ENCODE data around the gene PDCL2. TPM values are rescaled to one million over a fixed set of nuclear protein-coding genes. Genes with fewer than 3 reads are reported as not detected.

Gene PDCL2
- total and polyA plus RNA-seq, 2 of the 13 experiments (the other 11 are each of a cell fraction or from before 2014, with no cell fraction given): not detected

DNA sequence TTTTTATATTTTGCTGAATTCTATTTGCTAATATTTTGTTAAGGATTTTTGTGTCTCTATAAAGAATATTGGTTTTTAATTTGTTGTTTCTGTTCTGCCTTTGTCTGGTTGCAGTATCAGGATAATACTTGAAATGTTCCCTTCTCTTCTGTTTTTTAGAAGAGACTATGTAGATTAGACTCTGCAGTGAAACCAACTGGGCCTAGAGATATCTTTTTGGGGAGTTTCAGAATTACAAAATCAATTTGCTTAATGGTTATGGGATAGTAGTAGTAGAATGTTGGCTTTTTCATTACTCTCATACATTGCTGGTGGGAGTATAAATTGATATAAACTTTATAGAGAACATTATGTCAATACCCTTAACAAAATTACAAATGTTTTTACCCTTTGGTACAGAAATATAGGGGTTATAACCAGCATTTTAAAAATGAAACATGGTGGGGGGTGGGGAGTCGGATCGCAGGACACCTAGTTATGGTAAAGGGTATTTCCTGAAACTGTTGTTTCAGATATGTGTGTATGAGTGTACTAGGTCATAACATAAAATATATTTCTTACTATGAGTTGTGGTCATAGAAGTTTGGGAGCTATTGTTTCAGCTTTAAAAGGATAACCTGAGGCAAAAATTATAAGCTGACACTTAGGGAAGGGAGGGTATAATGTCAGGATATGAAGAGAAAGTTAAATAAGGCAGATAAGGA lies 74.4 kb downstream of the PDCL2 start:
- in situ Hi-C loops (cut with HindIII; ENCODE audit: extremely low pct_ligation_motif_present, low pct_unique_long_range_greater_than_20kb): no loop called here
- intact Hi-C loops (cut with micrococcal nuclease; ENCODE audit: unreplicated experiment): no loop called here
- CTCF ChIA-PET (ENCODE audit: low intra/inter-chr PET ratio, low total read pairs): no interaction called here
- BruUV-seq (replicated peaks): no TSS peak
- H4K20me1 ChIP-seq (ENCODE audit: insufficient read depth, low read length): peaks cover 2% of the 10 kb centered on the region; the same call in 1 of the 2 replicates
- DNase-seq (ENCODE audit: low spot score): no peak
- H2AFZ ChIP-seq (ENCODE audit: low read length): no peak overlapping the region
- POLR2A ChIA-PET: no interaction called here
- H3K36me3 ChIP-seq (replicated peaks in 1 of 2; ENCODE audit: control insufficient read depth in 1 of 2, insufficient read depth in 2 of 2, low read length in 2 of 2): no peaks in the 10 kb centered on the region
- H3K4me2 ChIP-seq (ENCODE audit: low read depth, low read length): no peak overlapping the region
- no peak overlapping the region for H3K4me3 ChIP-seq (replicated peaks in 1 of 3; ENCODE audit: insufficient read depth in 1 of 3, low read depth in 2 of 3, low read length in 3 of 3)
- no peak for TF ChIP-seq CHCHD3 (CRISPR knock-in tag; IDR thresholded peaks at IDR 0.05)
- no peak overlapping the region for H3K27ac ChIP-seq (ENCODE audit: extremely low read length, insufficient read depth, low read length)
- H3K9ac ChIP-seq (ENCODE audit: insufficient read depth, low read depth, low read length): no peak overlapping the region
- no peak for ATAC-seq
- no peak for FAIRE-seq
- peaks cover 9% of the 10 kb centered on the region for H3K79me2 ChIP-seq (ENCODE audit: insufficient read depth, low read length)
- no peaks in the 10 kb centered on the region for H3K9me3 ChIP-seq (ENCODE audit: low read length)
- no peaks in the 10 kb centered on the region for H3K4me1 ChIP-seq (ENCODE audit: insufficient read depth, low read length)
- no peaks in the 10 kb centered on the region for H3K27me3 ChIP-seq (ENCODE audit: control insufficient read depth in 1 of 2, insufficient read depth in 2 of 2, low read length in 2 of 2)
- 97% methylated on average over 2 of the region's 2 CpGs for WGBS (ENCODE audit: low lambda C conversion rate)

GRCh38 chr4:55512922-55513571 lies 79.0 kb downstream of the PDCL2 start:
- no peak overlapping the region for H2AFZ ChIP-seq (ENCODE audit: low read length)
- ATAC-seq (peak; percentile 48; the same call in 2 of the 3 replicates), DNase-seq (ENCODE audit: low spot score) (peak; percentile 20), FAIRE-seq (no peak)
- BruUV-seq (replicated peaks): no TSS peak
- TF ChIP-seq ZNF18 (CRISPR knock-in tag; IDR thresholded peaks at IDR 0.05; ENCODE audit: insufficient replicate concordance): no peak
- TF ChIP-seq ZFP36L1 (CRISPR knock-in tag; IDR thresholded peaks at IDR 0.05): no peak
- intact Hi-C loops (cut with micrococcal nuclease; ENCODE audit: unreplicated experiment) (no loop called here), in situ Hi-C loops (cut with HindIII; ENCODE audit: extremely low pct_ligation_motif_present, low pct_unique_long_range_greater_than_20kb) (no loop called here)
- no peaks in the 10 kb centered on the region for H3K27me3 ChIP-seq (ENCODE audit: control insufficient read depth in 1 of 2, insufficient read depth in 2 of 2, low read length in 2 of 2)
- POLR2A ChIA-PET: no interaction called here
- H3K4me3 ChIP-seq (replicated peaks in 1 of 3; ENCODE audit: insufficient read depth in 1 of 3, low read depth in 2 of 3, low read length in 3 of 3): no peak overlapping the region
- H3K36me3 ChIP-seq (replicated peaks in 1 of 2; ENCODE audit: control insufficient read depth in 1 of 2, insufficient read depth in 2 of 2, low read length in 2 of 2): no peaks in the 10 kb centered on the region
- H3K27ac ChIP-seq (ENCODE audit: extremely low read length, insufficient read depth, low read length): no peak overlapping the region
- 97% methylated on average over 1 of the region's 1 CpG for WGBS (ENCODE audit: low lambda C conversion rate)
- CTCF ChIA-PET (ENCODE audit: low intra/inter-chr PET ratio, low total read pairs): no interaction called here
- H3K4me2 ChIP-seq (ENCODE audit: low read depth, low read length): no peak overlapping the region
- no peaks in the 10 kb centered on the region for H3K79me2 ChIP-seq (ENCODE audit: insufficient read depth, low read length)
- H3K4me1 ChIP-seq (ENCODE audit: insufficient read depth, low read length): no peaks in the 10 kb centered on the region
- no peaks in the 10 kb centered on the region for H3K9me3 ChIP-seq (ENCODE audit: low read length)
- H3K9ac ChIP-seq (ENCODE audit: insufficient read depth, low read depth, low read length): no peak overlapping the region
- H4K20me1 ChIP-seq (ENCODE audit: insufficient read depth, low read length): 0 out of 2 replicates have a peak, but pooled peaks cover 2% of the 10 kb centered on the region
